ENCODE data around the gene DRC1.
"Not testable (repeated sequence)": the region's sequence is repeated elsewhere in the genome, so short reads cannot be mapped to it uniquely, and the experiment has no call there.

GRCh38 chr2:26354469-26354868, 47.3 kb upstream of the DRC1 start:
- TF ChIP-seq CTCF, POLR2A (IDR thresholded peaks at IDR 0.05): not testable (repeated sequence)

All from lower leg skin (tissue), 3 donors.